Measurements from ENCODE around the gene TSPEAR. TPM values are rescaled to one million over a fixed set of nuclear protein-coding genes. Genes with fewer than 3 reads are reported as not detected.
"Not testable (repeated sequence)": the region's sequence is repeated elsewhere in the genome, so short reads cannot be mapped to it uniquely, and the experiment has no call there.

Gene TSPEAR
- total and polyA plus RNA-seq, 7 donors, result not detected

DNA sequence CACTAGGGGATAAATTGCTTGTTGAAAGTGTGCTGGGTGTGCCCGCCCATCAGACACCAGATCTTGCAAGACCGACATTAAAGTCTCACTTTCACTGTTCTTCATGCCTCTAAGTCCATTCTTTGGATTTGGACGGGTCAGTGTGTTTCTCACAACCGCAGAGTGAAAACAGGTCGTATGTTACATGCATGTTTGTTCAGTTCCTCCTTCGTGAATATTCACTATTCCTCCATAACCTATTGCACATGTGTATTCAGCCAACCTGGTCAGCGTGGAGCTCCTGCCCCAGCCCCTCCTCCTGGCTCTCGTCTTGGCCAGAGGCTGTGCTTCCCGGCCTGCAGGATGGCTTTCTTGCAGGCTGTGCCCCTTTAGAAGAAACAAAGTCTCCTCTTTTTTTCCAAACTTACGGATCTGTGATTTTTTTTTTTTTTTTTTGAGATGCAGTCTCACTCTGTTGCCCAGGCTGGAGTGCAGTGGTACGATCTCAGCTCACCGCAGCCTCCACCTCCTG lies 116.9 kb downstream of the TSPEAR start:
- ATAC-seq (no peak), DNase-seq (no peak)
- TF ChIP-seq, protein P1, sequence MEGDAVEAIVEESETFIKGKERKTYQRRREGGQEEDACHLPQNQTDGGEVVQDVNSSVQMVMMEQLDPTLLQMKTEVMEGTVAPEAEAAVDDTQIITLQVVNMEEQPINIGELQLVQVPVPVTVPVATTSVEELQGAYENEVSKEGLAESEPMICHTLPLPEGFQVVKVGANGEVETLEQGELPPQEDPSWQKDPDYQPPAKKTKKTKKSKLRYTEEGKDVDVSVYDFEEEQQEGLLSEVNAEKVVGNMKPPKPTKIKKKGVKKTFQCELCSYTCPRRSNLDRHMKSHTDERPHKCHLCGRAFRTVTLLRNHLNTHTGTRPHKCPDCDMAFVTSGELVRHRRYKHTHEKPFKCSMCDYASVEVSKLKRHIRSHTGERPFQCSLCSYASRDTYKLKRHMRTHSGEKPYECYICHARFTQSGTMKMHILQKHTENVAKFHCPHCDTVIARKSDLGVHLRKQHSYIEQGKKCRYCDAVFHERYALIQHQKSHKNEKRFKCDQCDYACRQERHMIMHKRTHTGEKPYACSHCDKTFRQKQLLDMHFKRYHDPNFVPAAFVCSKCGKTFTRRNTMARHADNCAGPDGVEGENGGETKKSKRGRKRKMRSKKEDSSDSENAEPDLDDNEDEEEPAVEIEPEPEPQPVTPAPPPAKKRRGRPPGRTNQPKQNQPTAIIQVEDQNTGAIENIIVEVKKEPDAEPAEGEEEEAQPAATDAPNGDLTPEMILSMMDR (IDR thresholded peaks at IDR 0.05), result no peak
- Histone ChIP-seq H3K9me3 (no peaks in the 10 kb centered on the region), H3K4me1 (no peaks in the 10 kb centered on the region), H3K36me3 (ENCODE audit: insufficient read depth in 1 of 2, low read depth in 1 of 2) (no peaks in the 10 kb centered on the region), H3K27ac (no peak overlapping the region), H3K4me3 (no peak overlapping the region), H3K27me3 (ENCODE audit: insufficient read depth in 3 of 3, low read length in 2 of 3) (peaks cover 0 to 62% (median 9%) of the 10 kb centered on the region in 3 donors)
- intact Hi-C loops (cut with DNase I), result no loop called here
- WGBS, 3 donors, result 73 to 85% (median 79%) methylated on average over 12 of the region's 12 CpGs

DNA sequence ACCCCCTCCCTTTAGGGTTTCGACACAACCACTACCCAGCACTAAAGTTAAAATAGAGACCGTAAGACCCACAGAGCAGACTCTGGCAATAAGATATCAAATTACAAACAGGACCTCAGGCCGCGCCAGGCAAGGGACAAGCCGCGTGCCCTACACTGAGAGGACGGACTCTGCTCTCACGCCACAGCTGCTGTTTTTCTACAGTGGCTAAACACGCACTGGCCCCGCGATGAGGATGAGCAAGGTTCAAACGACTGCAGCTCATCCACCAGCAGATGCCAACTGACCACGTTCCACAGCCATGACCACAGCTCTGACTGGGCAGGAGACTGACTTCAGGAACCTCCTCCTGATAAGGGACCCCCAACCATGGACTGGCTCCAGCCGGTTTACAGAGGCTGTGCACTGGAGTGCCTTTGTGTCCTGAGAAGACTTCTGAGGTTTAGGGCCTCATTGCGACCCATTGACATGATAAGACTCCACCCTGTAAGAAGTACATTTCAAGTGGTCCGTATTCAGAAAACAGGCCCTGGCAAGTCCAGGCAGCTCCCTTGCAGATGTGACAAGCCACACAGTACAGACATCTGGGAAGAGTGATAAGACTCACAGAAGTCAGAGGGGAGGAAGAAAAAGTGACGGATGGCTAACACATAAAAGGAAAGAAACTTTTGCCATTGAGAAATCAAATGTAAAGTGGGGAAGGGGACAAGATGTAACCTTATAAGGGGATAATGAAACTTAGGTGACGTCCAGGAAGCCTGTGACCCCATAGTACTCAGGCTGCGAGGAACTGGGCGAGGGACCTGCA lies 117.6 kb downstream of the TSPEAR start:
- no peaks in the 10 kb centered on the region for H3K4me1 ChIP-seq
- intact Hi-C loops (cut with DNase I), result no loop called here
- H3K27ac ChIP-seq, result no peak overlapping the region
- TF ChIP-seq, protein P1 (IDR thresholded peaks at IDR 0.05), result no peak
- H3K9me3 ChIP-seq, result no peaks in the 10 kb centered on the region
- WGBS, 3 donors, result 32 to 39% (median 34%) methylated on average over 20 of the region's 20 CpGs
- ATAC-seq (peak in 2 of 4 donors; percentile 44 to 68), DNase-seq (peak in 1 of 2 donors; percentile 35)
- H3K4me3 ChIP-seq, result no peak overlapping the region
- peaks cover 0 to 59% (median 11%) of the 10 kb centered on the region in 3 donors for H3K27me3 ChIP-seq (ENCODE audit: insufficient read depth in 3 of 3, low read length in 2 of 3)
- no peaks in the 10 kb centered on the region for H3K36me3 ChIP-seq (ENCODE audit: insufficient read depth in 1 of 2, low read depth in 1 of 2)

DNA sequence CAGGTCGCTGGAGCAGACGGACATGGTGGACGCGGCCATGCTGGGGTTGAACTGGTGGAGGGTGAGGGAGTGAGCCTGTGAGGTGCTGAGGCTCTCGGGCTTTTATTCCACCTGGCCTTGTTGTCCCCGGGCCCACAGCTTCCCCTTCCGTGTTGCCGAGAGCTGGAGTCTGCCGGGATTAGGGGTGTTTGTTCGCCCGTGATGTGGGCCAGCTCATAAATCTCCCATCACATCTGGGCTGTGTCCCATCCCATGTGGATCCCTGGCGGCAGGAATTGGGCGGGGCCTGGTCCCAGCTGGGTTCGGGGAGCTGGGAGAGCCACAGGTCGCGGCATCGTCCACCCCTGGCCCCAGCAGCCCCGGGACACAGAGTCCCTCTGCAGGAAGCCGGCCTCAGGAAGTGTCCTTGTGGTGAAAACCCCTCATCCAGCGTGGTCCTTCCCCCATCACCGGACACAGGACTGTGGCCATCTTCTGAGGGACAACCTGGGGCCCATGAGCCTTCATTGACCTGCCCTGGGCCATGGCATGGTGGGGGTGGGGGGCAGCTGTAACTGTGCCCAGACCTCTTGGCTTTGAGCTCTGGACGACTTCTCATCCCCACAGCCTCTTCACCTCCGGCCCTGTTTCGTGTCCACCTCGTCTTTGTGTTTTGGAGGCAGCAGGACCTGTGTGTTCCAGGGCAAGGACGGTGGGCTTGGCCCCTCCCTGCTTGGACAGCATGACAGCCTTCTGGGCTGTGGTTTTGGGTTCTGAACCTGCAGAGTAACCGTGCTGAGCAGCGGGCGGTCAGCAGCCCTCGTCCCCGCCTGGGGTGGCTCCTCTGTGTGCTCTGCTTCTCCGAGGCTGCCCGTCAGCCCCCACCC lies 118.7 kb downstream of the TSPEAR start, which contains the start of gene KRTAP10-6:
KRTAP10-6 (minus strand) TSS at position 60 of the 866 bp plus-strand sequence; CDS start at position 39, 21 bp downstream.
- H3K27ac ChIP-seq, result no peak within 1 kb of the TSS
- ATAC-seq, result peak in 1 of 4 donors; percentile 19
- H3K9me3 ChIP-seq, result no peaks in the 10 kb centered on the region
- H3K36me3 ChIP-seq (ENCODE audit: insufficient read depth in 1 of 2, low read depth in 1 of 2), result no peaks in the 10 kb centered on the region
- H3K27me3 ChIP-seq (ENCODE audit: insufficient read depth in 3 of 3, low read length in 2 of 3), result peaks cover 0 to 47% (median 11%) of the 10 kb centered on the region in 3 donors
- intact Hi-C loops (cut with DNase I), result no loop called here
- TF ChIP-seq, protein P1 (IDR thresholded peaks at IDR 0.05), result no peak
- WGBS, 3 donors, result 20 to 35% (median 21%) methylated on average over 31 to 33 of the region's 33 CpGs
- H3K4me3 ChIP-seq, result no peak within 1 kb of the TSS
- peak in 1 of 2 donors; percentile 42 for DNase-seq
- no peaks in the 10 kb centered on the region for H3K4me1 ChIP-seq

DNA sequence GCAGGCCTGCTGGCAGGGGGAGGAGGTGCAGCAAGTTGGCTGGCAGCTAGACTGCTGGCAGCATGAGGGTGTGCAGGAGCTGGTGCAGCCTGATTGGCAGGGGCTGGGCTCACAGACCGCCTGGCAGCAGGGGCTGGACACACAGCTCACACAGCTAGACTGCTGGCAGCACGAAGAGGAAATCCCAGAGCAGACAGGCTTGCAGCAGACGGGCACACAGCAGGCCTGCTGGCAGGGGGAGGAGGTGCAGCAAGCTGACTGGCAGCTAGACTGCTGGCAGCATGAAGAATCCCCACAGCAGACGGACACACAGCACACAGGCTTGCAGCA lies 119.6 kb downstream of the TSPEAR start:
- H3K36me3 ChIP-seq (ENCODE audit: insufficient read depth in 1 of 2, low read depth in 1 of 2); H3K27ac ChIP-seq; ATAC-seq; DNase-seq; H3K4me3 ChIP-seq; intact Hi-C loops (cut with DNase I); H3K4me1 ChIP-seq; H3K9me3 ChIP-seq: not testable (repeated sequence)
- H3K27me3 ChIP-seq (ENCODE audit: insufficient read depth in 3 of 3, low read length in 2 of 3), result peaks cover 0 to 38% (median 11%) of the 10 kb centered on the region in 3 donors
- WGBS, 3 donors, result 8 to 20% (median 14%) methylated on average over 1 to 4 of the region's 4 CpGs

DNA sequence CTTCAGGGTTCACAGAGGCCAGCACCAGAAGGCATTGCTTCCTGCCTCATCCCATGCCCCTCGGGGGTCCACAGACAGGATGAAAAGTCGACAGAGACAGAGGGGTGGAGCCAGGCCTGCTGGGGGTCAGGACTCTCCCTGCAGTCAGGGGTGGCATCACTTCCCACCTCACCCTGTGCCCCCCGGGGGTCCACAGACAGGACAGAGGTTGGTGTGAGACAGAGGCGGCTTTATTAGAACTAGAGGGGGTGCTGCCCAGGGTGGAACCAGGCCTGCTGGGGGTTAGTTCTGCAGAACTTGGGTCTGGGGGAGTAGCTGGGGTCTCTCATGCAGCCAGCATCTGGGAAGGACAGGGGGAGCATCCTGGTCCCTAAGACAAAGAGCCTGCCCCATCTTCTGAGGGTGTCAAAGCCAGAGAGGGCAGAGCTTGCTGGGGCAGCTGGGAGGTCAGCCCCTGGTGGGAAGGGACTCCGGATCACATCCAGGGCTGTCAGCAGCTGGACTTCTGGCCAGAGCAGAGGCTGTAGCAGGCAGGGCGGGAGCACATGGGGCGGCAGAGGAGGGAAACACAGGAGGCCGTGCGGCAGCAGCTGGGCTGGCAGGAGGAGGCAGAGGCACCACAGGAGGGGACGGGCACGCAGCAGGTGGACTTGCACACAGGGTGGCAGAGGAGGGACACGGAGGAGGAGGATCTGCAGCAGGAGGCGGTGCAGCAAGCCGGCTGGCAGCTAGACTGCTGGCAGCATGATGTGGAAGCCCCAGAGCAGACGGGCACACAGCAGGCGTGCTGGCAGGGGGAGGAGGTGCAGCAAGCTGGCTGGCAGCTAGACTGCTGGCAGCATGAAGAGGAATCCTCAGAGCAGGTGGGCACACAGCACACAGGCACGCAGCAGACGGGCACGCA lies 120.2 kb downstream of the TSPEAR start:
- H3K9me3 ChIP-seq; H3K4me3 ChIP-seq; H3K27ac ChIP-seq; H3K36me3 ChIP-seq (ENCODE audit: insufficient read depth in 1 of 2, low read depth in 1 of 2); H3K4me1 ChIP-seq; DNase-seq; ATAC-seq; intact Hi-C loops (cut with DNase I): not testable (repeated sequence)
- H3K27me3 ChIP-seq (ENCODE audit: insufficient read depth in 3 of 3, low read length in 2 of 3), result peaks cover 0 to 38% (median 11%) of the 10 kb centered on the region in 3 donors
- 26 to 32% (median 27%) methylated on average over 9 to 18 of the region's 19 CpGs for WGBS, 3 donors

Data from psoas muscle (tissue), 8 donors.